GM21423 (cell line): ENCODE results near the gene TNKS2.
"Not testable (repeated sequence)": the region's sequence is repeated elsewhere in the genome, so short reads cannot be mapped to it uniquely, and the experiment has no call there.

Experiments used
- ATAC-seq: cut with Tn5 transposase; IDR thresholded peaks from one replicate; pipeline ENCODE4 v1.9.1; 2021; ENCODE audit warnings: mild to moderate bottlenecking, moderate library complexity; ENCODE audit not compliant: unreplicated experiment

TNKS2 gene

GRCh38 chr10:91796331-91797047 lies 1.7 kb upstream of the TNKS2 start:
- peak; percentile 35 for ATAC-seq

- no peak for ATAC-seq
These were observed 1.1 kb upstream of the TNKS2 start for GRCh38 chr10:91797048-91797690.

GRCh38 chr10:91798649-91799611 lies 704 bp downstream of the TNKS2 start:
- ATAC-seq: peak; percentile 40

- no peak for ATAC-seq
These were observed 1.4 kb downstream of the TNKS2 start for GRCh38 chr10:91799612-91799975.

GRCh38 chr10:91800182-91800581 lies 2.0 kb downstream of the TNKS2 start:
- ATAC-seq: no peak

- ATAC-seq: no peak
These were observed 2.5 kb downstream of the TNKS2 start for GRCh38 chr10:91800756-91801155.

- ATAC-seq: no peak
These were observed 5.3 kb downstream of the TNKS2 start for GRCh38 chr10:91803386-91804125.

- no peak for ATAC-seq
These were observed 5.9 kb downstream of the TNKS2 start for GRCh38 chr10:91804126-91804510.

GRCh38 chr10:91805110-91805838 lies 7.0 kb downstream of the TNKS2 start:
- no peak for ATAC-seq

GRCh38 chr10:91807264-91807663 lies 9.0 kb downstream of the TNKS2 start:
- not testable (repeated sequence) for ATAC-seq

- ATAC-seq: no peak
These were observed 15.0 kb downstream of the TNKS2 start for GRCh38 chr10:91813251-91813650.

GRCh38 chr10:91816981-91817380 lies 18.8 kb downstream of the TNKS2 start:
- no peak for ATAC-seq

- ATAC-seq: no peak
These were observed 21.9 kb downstream of the TNKS2 start for GRCh38 chr10:91820144-91820543.

- no peak for ATAC-seq
These were observed 25.9 kb downstream of the TNKS2 start for GRCh38 chr10:91824076-91824475.

- no peak for ATAC-seq
These were observed 31.0 kb downstream of the TNKS2 start for GRCh38 chr10:91829268-91829667.

- no peak for ATAC-seq
These were observed 40.0 kb downstream of the TNKS2 start for GRCh38 chr10:91838199-91838598.

- ATAC-seq: no peak
These were observed 44.9 kb downstream of the TNKS2 start for GRCh38 chr10:91843083-91843482.

GRCh38 chr10:91856637-91857036 lies 58.4 kb downstream of the TNKS2 start:
- no peak for ATAC-seq

- no peak for ATAC-seq
These were observed 62.7 kb downstream of the TNKS2 start for GRCh38 chr10:91860885-91861284.

GRCh38 chr10:91864099-91864498 lies 65.9 kb downstream of the TNKS2 start:
- no peak for ATAC-seq
